K562 (cell line): ENCODE results near the gene REX1BD. TPM values are rescaled to one million over a fixed set of nuclear protein-coding genes. Genes with fewer than 3 reads are reported as not detected.

ENCODE experiments used
- ATAC-seq: fragments of 200-7000 bp; cut with Tn5 transposase; 3 replicates; pipeline ENCODE4 v1.9.1; 2020; ENCODE audit warnings: moderate library complexity
- BruUV-seq: library from RNA; stranded (reverse); fragments of 400-500 nt; replicated peaks from 2 replicates; lab custom pipeline; 2021; lab: Mats Ljungman, UMichigan
- CTCF ChIA-PET: fragments of 300-600 bp; formaldehyde crosslinking; extraction: SDS; loops from one replicate; lab custom pipeline; 2021; ENCODE audit warnings: low intra/inter-chr PET ratio; lab: Yijun Ruan, JAX
- POLR2A ChIA-PET: fragments of 300-600, 350-650 bp; sonication (Branson Sonifier 250); formaldehyde crosslinking; extraction: SDS; loops from one replicate; lab custom pipeline; 2021; ENCODE audit warnings: antibody characterized with exemption, inconsistent platforms; lab: Yijun Ruan, JAX
- DNase-seq, 4 experiments: peaks; one replicate each; pipeline versions ENCODE4 v3.0.0 to v3.0.0-alpha.2; 2011 to 2018; ENCODE audit warnings: low spot score in 3 of 4, mixed read lengths in 3 of 4; ENCODE audit errors: extremely low read depth in 1 of 4
- FAIRE-seq: peaks from 2 replicates; lab custom pipeline; 2011; peaks lifted over from hg19 to GRCh38; lab: Jason Lieb, UNC
- H2AFZ ChIP-seq: 2 replicates; pipeline ENCODE4 v1.6.0; 2011; ENCODE audit warnings: low read depth, low read length, control low read depth, inconsistent platforms
- H3K27ac ChIP-seq: fragments of 200-600 bp; 3 replicates; pipeline ENCODE4 v1.8.0; 2011; ENCODE audit warnings: low read depth, mild to moderate bottlenecking, control low read depth, inconsistent platforms, low read length, moderate library complexity, mixed read lengths; ENCODE audit errors: extremely low read depth
- H3K27me3 ChIP-seq, 2 experiments: fragments of 300-600 bp in 1 of 2; 2 replicates in 1 of 2; 3 replicates in 1 of 2; pipeline versions ENCODE4 v1.6.0 to v1.8.0; 2011; ENCODE audit warnings: inconsistent platforms in 2 of 2, low read length in 2 of 2, mild to moderate bottlenecking in 1 of 2, mixed read lengths in 1 of 2, moderate library complexity in 1 of 2; ENCODE audit not compliant: control insufficient read depth in 2 of 2, insufficient read depth in 2 of 2
- H3K36me3 ChIP-seq: fragments of 300-600 bp; 3 replicates; pipeline ENCODE4 v1.8.0; 2011; ENCODE audit warnings: mild to moderate bottlenecking, low read length, inconsistent platforms; ENCODE audit not compliant: control insufficient read depth, insufficient read depth
- H3K4me1 ChIP-seq, 2 experiments: fragments of 200-600 bp in 1 of 2; replicated peaks in 1 of 2; 2 replicates in 1 of 2; 3 replicates in 1 of 2; pipeline versions ENCODE4 v1.5.1 to v1.8.0; 2011; ENCODE audit warnings: inconsistent platforms in 2 of 2, low read length in 2 of 2, mild to moderate bottlenecking in 1 of 2, mixed read lengths in 1 of 2, moderate library complexity in 1 of 2; ENCODE audit not compliant: control insufficient read depth in 2 of 2, insufficient read depth in 2 of 2
- H3K4me2 ChIP-seq: 2 replicates; pipeline ENCODE4 v1.6.1; 2011; ENCODE audit warnings: low read length, control low read depth, inconsistent platforms, mixed read lengths; ENCODE audit not compliant: insufficient read depth
- H3K4me3 ChIP-seq: fragments of 200-600 bp; sonication (generic), shearing (Covaris generic); 2 replicates; pipeline ENCODE4 v1.5.1; 2016; ENCODE audit warnings: control low read depth, inconsistent platforms
- H3K79me2 ChIP-seq: fragments of 200-600 bp; 3 replicates; pipeline ENCODE4 v1.8.0; 2011; ENCODE audit warnings: low read length, inconsistent platforms; ENCODE audit not compliant: control insufficient read depth, insufficient read depth
- H3K9ac ChIP-seq, 2 experiments: 2 replicates each; pipeline versions ENCODE4 v1.6.0 to v1.6.1; 2011; ENCODE audit warnings: low read depth in 2 of 2, low read length in 2 of 2, control low read depth in 1 of 2, inconsistent platforms in 1 of 2, mild to moderate bottlenecking in 1 of 2, mixed read lengths in 1 of 2; ENCODE audit not compliant: insufficient read depth in 1 of 2
- H3K9me1 ChIP-seq: one replicate; pipeline ENCODE4 v1.6.0; 2011; ENCODE audit warnings: inconsistent platforms, mild to moderate bottlenecking, low read length, moderate library complexity; ENCODE audit not compliant: control insufficient read depth, insufficient read depth
- H3K9me3 ChIP-seq: replicated peaks from 2 replicates; pipeline ENCODE4 v1.5.1; 2011; ENCODE audit warnings: low read depth, low read length, inconsistent platforms; ENCODE audit not compliant: control insufficient read depth, insufficient read depth
- H4K20me1 ChIP-seq: replicated peaks from 2 replicates; pipeline ENCODE4 v1.6.1; 2011; ENCODE audit warnings: low read length, inconsistent platforms, mixed read lengths; ENCODE audit not compliant: control insufficient read depth, insufficient read depth
- C11orf30 ChIP-seq: fragments of 450-650 bp; IDR thresholded peaks from 2 replicates; pipeline ENCODE4 v1.6.1; 2016; ENCODE audit warnings: low read depth, mild to moderate bottlenecking
- CAMTA2 ChIP-seq: fragments of 250-450 bp; sonication (Bioruptor Pico); conservative IDR thresholded peaks from 2 replicates; pipeline ENCODE4 v1.5.1; 2022
- FOSL1 ChIP-seq: fragments of 200-800 bp; sonication (Bioruptor generic); conservative IDR thresholded peaks from 2 replicates; pipeline ENCODE4 v1.6.1; 2016; ENCODE audit warnings: missing genetic modification characterization, missing compliant biosample characterization
- GABPB2 ChIP-seq: fragments of 250-450 bp; sonication (Bioruptor Pico); conservative IDR thresholded peaks from 2 replicates; pipeline ENCODE4 v1.5.1; 2021; ENCODE audit warnings: mild to moderate bottlenecking
- HDAC3 ChIP-seq: fragments of 450-650 bp; IDR thresholded peaks from 2 replicates; pipeline ENCODE4 v1.6.1; 2018; ENCODE audit warnings: borderline replicate concordance, mild to moderate bottlenecking, moderate library complexity; ENCODE audit not compliant: partially characterized antibody
- ILF3 ChIP-seq: fragments of 450-650 bp; IDR thresholded peaks from 2 replicates; pipeline ENCODE4 v1.6.1; 2018; ENCODE audit warnings: antibody characterized with exemption, mild to moderate bottlenecking, moderate library complexity, borderline replicate concordance
- JUNB ChIP-seq: fragments of 450-650 bp; formaldehyde crosslinking; conservative IDR thresholded peaks from 2 replicates; pipeline ENCODE4 v1.4.0; 2020; ENCODE audit warnings: mild to moderate bottlenecking
- MYC ChIP-seq, 2 experiments: fragments of 250-450 bp in 1 of 2; sonication (Bioruptor Pico) in 1 of 2; IDR thresholded peaks; 2 replicates each; pipeline versions ENCODE4 v1.5.1 to v1.6.1; 2012 to 2021; ENCODE audit warnings: low read depth in 2 of 2, borderline replicate concordance in 1 of 2, improper control_type of control experiment in 1 of 2, low read length in 1 of 2, mild to moderate bottlenecking in 1 of 2, moderate library complexity in 1 of 2
- PYGO2 ChIP-seq: fragments of 450-650 bp; IDR thresholded peaks from 2 replicates; pipeline ENCODE4 v1.6.1; 2016; ENCODE audit warnings: mild to moderate bottlenecking, missing genetic modification characterization, moderate library complexity, missing compliant biosample characterization
- RB1 ChIP-seq: fragments of 450-650 bp; IDR thresholded peaks from 2 replicates; pipeline ENCODE4 v1.6.1; 2017; ENCODE audit warnings: low read depth, mild to moderate bottlenecking
- RBM39 ChIP-seq: fragments of 200-400 bp; formaldehyde crosslinking; optimal IDR thresholded peaks from 2 replicates; pipeline ENCODE3; 2018; ENCODE audit warnings: low read depth, low read length
- ZNF584 ChIP-seq: fragments of 200-800 bp; sonication (Bioruptor generic); IDR thresholded peaks from 2 replicates; pipeline ENCODE4 v1.6.1; 2016; ENCODE audit warnings: low read depth, mild to moderate bottlenecking, missing genetic modification characterization, missing compliant biosample characterization
- ZNF830 ChIP-seq: fragments of 250-450 bp; sonication (Bioruptor Pico); IDR thresholded peaks from 2 replicates; pipeline ENCODE4 v1.5.0; 2021; ENCODE audit warnings: mild to moderate bottlenecking
- WGBS: fragments of 100-300 bp; shearing (Covaris generic); methylation state at CpG from one replicate; pipeline ENCODE4 v1.1.6; 2016; ENCODE audit warnings: low coverage, mixed read lengths; ENCODE audit not compliant: insufficient coverage; ENCODE audit errors: missing lambda C conversion rate; 5-methylcytosine and 5-hydroxymethylcytosine counted together
- in situ Hi-C: fragments of 300-500 bp; cut with MboI; formaldehyde crosslinking; loops from 4 replicates; pipeline ENCODE4 v1.15.0; 2018; ENCODE audit warnings: inconsistent platforms, mixed read lengths
- intact Hi-C: fragments of 100-400 bp; cut with micrococcal nuclease; formaldehyde crosslinking; loops from 2 replicates; pipeline ENCODE4 v1.14.2; 2022
- polyA plus RNA-seq, 8 experiments: library from polyadenylated mRNA; depleted of rRNA in 4 of 8; stranded (reverse) in 5 of 8; unstranded in 3 of 8; fragments of >200 nt; fragmentation: Nextera tagmentation in 2 of 8; fragmentation: Illumina TruSeq in 1 of 8; extraction: Ambion mirVana in 2 of 8; extraction: Trizol in 1 of 8; gene quantifications; 2 replicates each; pipeline versions ENCODE4 v1.2.1 to v1.2.3, GENCODE V29; 2011 to 2014; ENCODE audit warnings: inconsistent platforms in 1 of 8, missing spikeins in 1 of 8
- total RNA-seq, 7 experiments: library from RNA; depleted of rRNA in 6 of 7; stranded (reverse); fragments of >200 nt in 6 of 7; fragmentation: Illumina TruSeq in 2 of 7; extraction: Trizol in 2 of 7; gene quantifications; 2 replicates each; pipeline versions ENCODE4 v1.2.1 to v1.2.3, GENCODE V29; 2011 to 2021; ENCODE audit warnings: low replicate concordance in 1 of 7
- TF ChIP-seq, protein P1 (sequence below): fragments of 250-450 bp; sonication (Bioruptor Pico); IDR thresholded peaks from 2 replicates; pipeline ENCODE4 v1.4.0; 2020; ENCODE audit warnings: borderline replicate concordance

REX1BD gene
- total and polyA plus RNA-seq, 9 of the 15 experiments (the other 6 are each of a cell fraction or from before 2014, with no cell fraction given), result 1.9 to 136 (median 13.8) TPM

DNA sequence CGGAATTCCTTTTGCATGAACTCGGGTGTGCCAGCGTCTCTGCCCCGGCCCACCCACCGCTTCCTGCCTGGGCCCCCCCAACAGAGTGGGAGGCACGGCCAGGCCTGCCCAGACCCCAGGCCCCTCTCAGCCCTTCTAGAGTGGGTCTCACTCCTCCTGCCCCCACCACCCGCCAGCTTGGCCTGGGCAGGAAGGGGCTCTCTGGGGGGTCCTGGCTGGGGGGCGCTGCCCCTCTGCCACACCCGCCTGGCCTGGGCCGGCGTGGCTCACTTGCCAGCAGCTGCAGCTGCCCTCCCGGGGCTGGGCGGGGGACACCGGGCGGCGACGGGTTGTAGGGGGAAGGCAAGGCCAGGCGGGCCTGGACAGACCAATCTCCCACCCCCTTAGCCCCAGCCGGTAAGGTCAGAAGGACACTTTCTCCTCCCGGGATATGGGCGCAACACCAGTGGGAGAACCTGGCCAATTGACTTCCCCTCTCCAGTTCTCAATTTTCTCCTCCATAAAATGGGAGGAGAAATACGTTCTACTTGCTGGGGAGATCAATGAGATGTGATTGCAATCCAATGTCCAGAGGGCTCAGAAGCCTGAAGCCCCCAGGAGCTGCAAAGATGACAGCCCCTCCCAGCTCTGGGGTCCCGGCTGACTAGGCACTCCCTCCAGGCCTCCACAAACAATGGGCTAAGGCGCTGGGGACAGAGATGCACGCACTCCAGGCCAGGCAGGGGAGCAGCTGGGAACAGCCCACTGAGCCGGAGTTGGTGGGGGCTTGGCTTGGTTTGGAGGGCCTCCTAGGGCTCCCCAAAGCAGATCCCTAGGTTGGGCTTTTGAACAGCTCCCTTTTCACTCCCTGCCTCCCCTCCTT, 15.6 kb downstream of the REX1BD start:
- no peak for TF ChIP-seq PYGO2 (tag)
- no peak for TF ChIP-seq ILF3
- intact Hi-C loops, result no loop called here
- H2AFZ ChIP-seq, result no peak overlapping the region
- no peaks in the 10 kb centered on the region for H3K9me3 ChIP-seq
- no peak overlapping the region for H3K4me3 ChIP-seq
- no TSS peak for BruUV-seq
- peaks cover 16% of the 10 kb centered on the region for H4K20me1 ChIP-seq
- ATAC-seq (no peak), DNase-seq (no peak), FAIRE-seq (no peak)
- CTCF ChIA-PET, result no interaction called here
- H3K9ac ChIP-seq, result no peak overlapping the region
- POLR2A ChIA-PET, result interaction anchor here (0.7 kb wide), 1 partner anchor 12 kb away, joined by 3 read pairs; no protein-coding TSS in a partner anchor
- peaks cover 0 to 49% of the 10 kb centered on the region in 2 experiments; a peak in 2 of 5 replicates for H3K4me1 ChIP-seq
- no peaks in the 10 kb centered on the region for H3K79me2 ChIP-seq
- H3K27me3 ChIP-seq, result peaks cover 23 to 43% of the 10 kb centered on the region in 2 experiments
- in situ Hi-C loops, result no loop called here
- WGBS, result 25% methylated on average over 13 of the region's 26 CpGs
- no peaks in the 10 kb centered on the region for H3K9me1 ChIP-seq
- no peak overlapping the region for H3K4me2 ChIP-seq
- H3K27ac ChIP-seq, result no peak overlapping the region
- no peaks in the 10 kb centered on the region for H3K36me3 ChIP-seq

DNA sequence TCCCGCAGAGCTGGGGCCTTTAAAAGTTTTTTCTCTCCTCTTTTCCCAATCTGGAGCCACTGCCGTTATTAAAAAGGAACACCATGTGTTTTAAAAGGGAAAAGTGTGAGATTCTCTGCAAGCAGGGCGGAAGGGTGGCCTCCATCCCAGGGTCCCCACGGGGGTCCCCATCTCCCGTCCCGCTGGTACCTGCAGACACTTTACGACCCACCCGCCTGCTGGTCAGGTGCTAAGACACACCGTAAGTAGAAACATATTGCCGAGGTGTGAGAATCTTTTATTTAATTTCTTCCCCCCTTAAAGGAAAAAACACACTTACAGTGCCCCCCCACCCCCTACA, 16.2 kb downstream of the REX1BD start:
- no peaks in the 10 kb centered on the region for H3K79me2 ChIP-seq
- no TSS peak for BruUV-seq
- H2AFZ ChIP-seq, result no peak overlapping the region
- DNase-seq, result no peak
- in situ Hi-C loops (no loop called here), intact Hi-C loops (no loop called here)
- H3K4me3 ChIP-seq, result no peak overlapping the region
- H3K36me3 ChIP-seq, result no peaks in the 10 kb centered on the region
- H3K27me3 ChIP-seq, result peaks cover 23 to 49% of the 10 kb centered on the region in 2 experiments
- H4K20me1 ChIP-seq, result peaks cover 22% of the 10 kb centered on the region
- no peak overlapping the region for H3K27ac ChIP-seq
- no peaks in the 10 kb centered on the region for H3K9me1 ChIP-seq
- no peak for ATAC-seq
- no peaks in the 10 kb centered on the region for H3K9me3 ChIP-seq
- CTCF ChIA-PET, result no interaction called here
- WGBS, result 9% methylated on average over 9 of the region's 10 CpGs
- H3K4me2 ChIP-seq, result no peak overlapping the region
- no peak for FAIRE-seq
- POLR2A ChIA-PET, result no interaction called here
- H3K9ac ChIP-seq, result no peak overlapping the region
- peaks cover 0 to 43% of the 10 kb centered on the region in 2 experiments; a peak in 2 of 5 replicates for H3K4me1 ChIP-seq
- TF ChIP-seq RBM39 (no peak), CAMTA2 (CRISPR knock-in tag) (no peak), RB1 (no peak), C11orf30 (no peak), HDAC3 (no peak), FOSL1 (tag) (no peak), JUNB (no peak), ZNF830 (CRISPR knock-in tag) (no peak), MYC (IDR thresholded peaks at IDR 0.05; ENCODE audit: low read depth, low read length) (no peak), MYC (CRISPR knock-in tag; IDR thresholded peaks at IDR 0.05; ENCODE audit: borderline replicate concordance, low read depth) (no peak), ZNF584 (no peak), GABPB2 (no peak)
- TF ChIP-seq, protein P1, sequence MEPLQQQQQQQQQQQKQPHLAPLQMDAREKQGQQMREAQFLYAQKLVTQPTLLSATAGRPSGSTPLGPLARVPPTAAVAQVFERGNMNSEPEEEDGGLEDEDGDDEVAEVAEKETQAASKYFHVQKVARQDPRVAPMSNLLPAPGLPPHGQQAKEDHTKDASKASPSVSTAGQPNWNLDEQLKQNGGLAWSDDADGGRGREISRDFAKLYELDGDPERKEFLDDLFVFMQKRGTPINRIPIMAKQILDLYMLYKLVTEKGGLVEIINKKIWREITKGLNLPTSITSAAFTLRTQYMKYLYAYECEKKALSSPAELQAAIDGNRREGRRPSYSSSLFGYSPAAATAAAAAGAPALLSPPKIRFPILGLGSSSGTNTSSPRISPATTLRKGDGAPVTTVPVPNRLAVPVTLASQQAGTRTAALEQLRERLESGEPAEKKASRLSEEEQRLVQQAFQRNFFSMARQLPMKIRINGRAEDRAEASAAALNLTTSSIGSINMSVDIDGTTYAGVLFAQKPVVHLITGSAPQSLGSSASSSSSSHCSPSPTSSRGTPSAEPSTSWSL (CRISPR knock-in tag), result no peak
